Endothelial cell (in vitro differentiated cells): ENCODE results near the gene C13orf42. TPM values are rescaled to one million over a fixed set of nuclear protein-coding genes. Genes with fewer than 3 reads are reported as not detected.
A peak's percentile ranks its signal among the peaks of the same experiment; 100 is the strongest.

ENCODE experiments used
- DNase-seq: peaks from one replicate; pipeline ENCODE4 v3.0.0; 2021; ENCODE audit warnings: low spot score
- H3K27ac Mint-ChIP-seq: one replicate; pipeline ENCODE4 v1.8.0; 2021; ENCODE audit warnings: mixed read lengths, inconsistent platforms; ENCODE audit not compliant: unreplicated experiment
- H3K27me3 Mint-ChIP-seq: one replicate; pipeline ENCODE4 v1.8.0; 2021; ENCODE audit warnings: mild to moderate bottlenecking, moderate library complexity, mixed read lengths, inconsistent platforms; ENCODE audit not compliant: unreplicated experiment
- H3K36me3 Mint-ChIP-seq: one replicate; pipeline ENCODE4 v1.8.0; 2021; ENCODE audit warnings: mild to moderate bottlenecking, low read depth, mixed read lengths, inconsistent platforms; ENCODE audit not compliant: unreplicated experiment
- H3K4me1 Mint-ChIP-seq: one replicate; pipeline ENCODE4 v1.8.0; 2021; ENCODE audit warnings: mild to moderate bottlenecking, mixed read lengths, inconsistent platforms; ENCODE audit not compliant: unreplicated experiment
- H3K4me3 Mint-ChIP-seq: one replicate; pipeline ENCODE4 v1.8.0; 2021; ENCODE audit warnings: mild to moderate bottlenecking, mixed read lengths, inconsistent platforms; ENCODE audit not compliant: unreplicated experiment
- H3K9me3 Mint-ChIP-seq: one replicate; pipeline ENCODE4 v1.8.0; 2021; ENCODE audit warnings: mixed read lengths, inconsistent platforms; ENCODE audit not compliant: unreplicated experiment
- CTCF ChIP-seq: fragments of 200-600 bp; sonication (generic); IDR thresholded peaks from one replicate; pipeline ENCODE4 v1.5.0; 2021; ENCODE audit warnings: antibody characterized with exemption; ENCODE audit not compliant: unreplicated experiment
- total RNA-seq: library from RNA; stranded (reverse); fragmentation: NEBNext Ultra II Directional; extraction: Animal tissue kit (Norgen Biotek cat#: 25700); gene quantifications from one replicate; pipeline ENCODE4 v1.2.1, GENCODE V29; 2021; ENCODE audit not compliant: unreplicated experiment

Gene C13orf42
- total RNA-seq, 1 donor from 2014 or later: 0.21 TPM

- H3K36me3 Mint-ChIP-seq: no peaks in the 10 kb centered on the region
- peak; percentile 52 for DNase-seq
- no peak overlapping the region for H3K27ac Mint-ChIP-seq
- H3K4me1 Mint-ChIP-seq: peaks cover 5% of the 10 kb centered on the region
- no peak for TF ChIP-seq CTCF
- peaks cover 7% of the 10 kb centered on the region for H3K9me3 Mint-ChIP-seq
- peaks cover 6% of the 10 kb centered on the region for H3K27me3 Mint-ChIP-seq
- H3K4me3 Mint-ChIP-seq: no peak overlapping the region
Measured at GRCh38 chr13:51148952-51149573, 38.0 kb upstream of the C13orf42 start.

- Mint-ChIP-seq H3K27me3 (peaks cover 6% of the 10 kb centered on the region), H3K27ac (no peak overlapping the region), H3K4me3 (no peak overlapping the region), H3K4me1 (peaks cover 5% of the 10 kb centered on the region), H3K36me3 (no peaks in the 10 kb centered on the region), H3K9me3 (peaks cover 7% of the 10 kb centered on the region)
- DNase-seq: peak; percentile 13
- TF ChIP-seq CTCF: no peak
Measured at GRCh38 chr13:51148223-51148951, 37.3 kb upstream of the C13orf42 start.

GRCh38 chr13:51147732-51148131 is 36.7 kb upstream of the C13orf42 start:
- Mint-ChIP-seq H3K9me3 (peaks cover 7% of the 10 kb centered on the region), H3K27me3 (peaks cover 5% of the 10 kb centered on the region), H3K4me3 (no peak overlapping the region), H3K4me1 (peaks cover 5% of the 10 kb centered on the region), H3K36me3 (no peaks in the 10 kb centered on the region), H3K27ac (no peak overlapping the region)
- TF ChIP-seq CTCF: no peak
- DNase-seq: no peak

GRCh38 chr13:51146667-51147066 is 35.6 kb upstream of the C13orf42 start:
- Mint-ChIP-seq H3K36me3 (no peaks in the 10 kb centered on the region), H3K4me3 (no peak overlapping the region), H3K27ac (no peak overlapping the region), H3K9me3 (peaks cover 7% of the 10 kb centered on the region), H3K27me3 (peaks cover 2% of the 10 kb centered on the region), H3K4me1 (peaks cover 5% of the 10 kb centered on the region)
- no peak for TF ChIP-seq CTCF
- no peak for DNase-seq

- DNase-seq: no peak
- H3K4me3 Mint-ChIP-seq: no peak overlapping the region
- H3K36me3 Mint-ChIP-seq: peaks cover 3% of the 10 kb centered on the region
- no peaks in the 10 kb centered on the region for H3K27me3 Mint-ChIP-seq
- no peak overlapping the region for H3K27ac Mint-ChIP-seq
- peaks cover 10% of the 10 kb centered on the region for H3K9me3 Mint-ChIP-seq
- H3K4me1 Mint-ChIP-seq: peaks cover 4% of the 10 kb centered on the region
- no peak for TF ChIP-seq CTCF
Measured at GRCh38 chr13:51137250-51137649, 26.2 kb upstream of the C13orf42 start.
